Liver (tissue), 9 donors: ENCODE measurements around the gene NRG2. TPM values are rescaled to one million over a fixed set of nuclear protein-coding genes. Genes with fewer than 3 reads are reported as not detected.

ENCODE experiments used
- DNase-seq: peaks from one replicate; pipeline ENCODE4 v3.0.0-alpha.2; 2017; ENCODE audit warnings: low spot score
- H3K27ac ChIP-seq, 2 donors: one replicate each; pipeline ENCODE4 v1.7.0; 2013; ENCODE audit warnings: inconsistent platforms in 2 of 2, low read length in 2 of 2, control low read depth in 1 of 2, low read depth in 1 of 2, mild to moderate bottlenecking in 1 of 2
- H3K27me3 ChIP-seq, 4 donors: one replicate each; pipeline versions ENCODE4 v1.6.1 to v1.7.0; 2013; ENCODE audit warnings: low read length in 3 of 4, inconsistent platforms in 1 of 4, mild to moderate bottlenecking in 1 of 4, moderate library complexity in 1 of 4; ENCODE audit not compliant: control insufficient read depth in 4 of 4, insufficient read depth in 4 of 4
- H3K36me3 ChIP-seq, 4 donors: one replicate each; pipeline versions ENCODE4 v1.6.1 to v1.7.0; 2013; ENCODE audit warnings: low read length in 3 of 4, mild to moderate bottlenecking in 3 of 4, low read depth in 1 of 4, moderate library complexity in 1 of 4; ENCODE audit not compliant: control insufficient read depth in 4 of 4, insufficient read depth in 3 of 4
- H3K4me1 ChIP-seq, 4 donors: one replicate each; pipeline versions ENCODE4 v1.6.1 to v1.7.0; 2013; ENCODE audit warnings: low read length in 3 of 4, mild to moderate bottlenecking in 3 of 4, moderate library complexity in 1 of 4; ENCODE audit not compliant: control insufficient read depth in 4 of 4, insufficient read depth in 4 of 4
- H3K4me3 ChIP-seq, 3 donors: one replicate each; pipeline versions ENCODE4 v1.6.1 to v1.7.0; 2013; ENCODE audit warnings: low read length in 3 of 3, control low read depth in 1 of 3, low read depth in 1 of 3, mild to moderate bottlenecking in 1 of 3
- H3K9ac ChIP-seq, 2 donors: one replicate each; pipeline ENCODE4 v1.7.0; 2013; ENCODE audit warnings: low read length in 2 of 2, mild to moderate bottlenecking in 2 of 2, moderate library complexity in 2 of 2, control low read depth in 1 of 2, low read depth in 1 of 2
- H3K9me3 ChIP-seq, 4 donors: one replicate each; pipeline versions ENCODE4 v1.6.1 to v1.7.0; 2013; ENCODE audit warnings: low read length in 3 of 4; ENCODE audit not compliant: control insufficient read depth in 4 of 4
- ATF3 ChIP-seq: IDR thresholded peaks from 2 replicates; pipeline ENCODE4 v1.6.1; 2016; ENCODE audit warnings: antibody characterized with exemption
- EGR1 ChIP-seq, 2 donors: IDR thresholded peaks; 2 replicates each; pipeline ENCODE4 v1.6.1; 2016 to 2018; ENCODE audit warnings: antibody characterized with exemption in 2 of 2, low read depth in 2 of 2
- FOXA1 ChIP-seq: IDR thresholded peaks from 2 replicates; pipeline ENCODE4 v1.6.1; 2016; ENCODE audit warnings: antibody characterized with exemption
- FOXA2 ChIP-seq: IDR thresholded peaks from 2 replicates; pipeline ENCODE4 v1.6.1; 2016; ENCODE audit warnings: antibody characterized with exemption
- GABPA ChIP-seq, 2 donors: IDR thresholded peaks in 1 of 2; conservative IDR thresholded peaks in 1 of 2; 2 replicates each; pipeline ENCODE4 v1.6.1; 2016; ENCODE audit warnings: antibody characterized with exemption in 2 of 2, mild to moderate bottlenecking in 1 of 2, moderate library complexity in 1 of 2
- HNF4A ChIP-seq, 2 donors: conservative IDR thresholded peaks; 2 replicates each; pipeline ENCODE4 v1.6.1; 2016; ENCODE audit warnings: antibody characterized with exemption in 2 of 2, mild to moderate bottlenecking in 2 of 2
- HNF4G ChIP-seq: IDR thresholded peaks from 2 replicates; pipeline ENCODE4 v1.6.1; 2016; ENCODE audit warnings: antibody characterized with exemption
- NR2F2 ChIP-seq: IDR thresholded peaks from 2 replicates; pipeline ENCODE4 v1.6.1; 2016; ENCODE audit warnings: antibody characterized with exemption
- RAD21 ChIP-seq, 2 donors: IDR thresholded peaks; 2 replicates each; pipeline ENCODE4 v1.6.1; 2016; ENCODE audit warnings: antibody characterized with exemption in 2 of 2, mild to moderate bottlenecking in 2 of 2
- REST ChIP-seq: IDR thresholded peaks from 2 replicates; pipeline ENCODE4 v1.6.1; 2016; ENCODE audit warnings: antibody characterized with exemption, mild to moderate bottlenecking
- RXRA ChIP-seq, 2 donors: IDR thresholded peaks; 2 replicates each; pipeline ENCODE4 v1.6.1; 2017 to 2018; ENCODE audit warnings: antibody characterized with exemption in 2 of 2, mild to moderate bottlenecking in 1 of 2
- TAF1 ChIP-seq: conservative IDR thresholded peaks from 2 replicates; pipeline ENCODE4 v1.6.1; 2016; ENCODE audit warnings: antibody characterized with exemption, mild to moderate bottlenecking
- YY1 ChIP-seq: IDR thresholded peaks from 2 replicates; pipeline ENCODE4 v1.6.1; 2016; ENCODE audit warnings: antibody characterized with exemption, mild to moderate bottlenecking
- WGBS: extraction: QIAGEN DNeasy Blood & Tissue Kit; methylation state at CpG from one replicate; pipeline ENCODE4 v1.1.7; 2013; 5-methylcytosine and 5-hydroxymethylcytosine counted together
- polyA plus RNA-seq, 2 donors: library from polyadenylated mRNA; stranded (reverse) in 1 of 2; unstranded in 1 of 2; fragments of 200-250 nt in 1 of 2; fragments of >200 nt in 1 of 2; fragmentation: Nextera tagmentation in 1 of 2; extraction: Ambion mirVana in 1 of 2; gene quantifications; one replicate each; pipeline versions ENCODE4 v1.2.1 to v1.2.3, GENCODE V29; 2013 to 2015
- total RNA-seq, 2 donors: library from RNA; depleted of rRNA; stranded (reverse); fragments of >200 nt; gene quantifications; one replicate each; pipeline ENCODE4 v1.2.3, GENCODE V29; 2014
- donor health status: healthy.
- donor health status: healthy.
- donor health status: healthy.
- donor health status: healthy.
- donor health status: healthy.

Gene NRG2
- total and polyA plus RNA-seq, 4 donors, result 0.07 to 0.08 TPM; not detected in 2

- H3K27me3 ChIP-seq, result no peaks in the 10 kb centered on the region
- H3K9ac ChIP-seq, result no peak overlapping the region
- H3K9me3 ChIP-seq, result no peaks in the 10 kb centered on the region
- no peak for TF ChIP-seq RAD21 (IDR thresholded peaks at IDR 0.05)
- H3K36me3 ChIP-seq, result no peaks in the 10 kb centered on the region
- DNase-seq, result no peak
- no peaks in the 10 kb centered on the region for H3K4me1 ChIP-seq
- WGBS, result 53% methylated on average over 5 of the region's 5 CpGs
- H3K27ac ChIP-seq, result no peak overlapping the region
- H3K4me3 ChIP-seq, result no peak overlapping the region
Observed at GRCh38 chr5:139955616-139956273, 87.4 kb downstream of the NRG2 start.

GRCh38 chr5:139955053-139955605 is 88.0 kb downstream of the NRG2 start:
- Histone ChIP-seq H3K4me1 (no peaks in the 10 kb centered on the region), H3K4me3 (no peak overlapping the region), H3K9ac (no peak overlapping the region), H3K9me3 (no peaks in the 10 kb centered on the region), H3K27ac (no peak overlapping the region), H3K27me3 (no peaks in the 10 kb centered on the region), H3K36me3 (no peaks in the 10 kb centered on the region)
- no peak for TF ChIP-seq TAF1
- no peak for TF ChIP-seq FOXA2
- no peak for TF ChIP-seq RAD21 (IDR thresholded peaks at IDR 0.05)
- TF ChIP-seq YY1, result no peak
- TF ChIP-seq GABPA (IDR thresholded peaks at IDR 0.05 in 1 of 2, conservative IDR thresholded peaks at IDR 0.05 in 1 of 2), result no peak
- TF ChIP-seq NR2F2, result no peak
- TF ChIP-seq REST, result no peak
- TF ChIP-seq ATF3, result no peak
- no peak for TF ChIP-seq HNF4G
- TF ChIP-seq RXRA (IDR thresholded peaks at IDR 0.05), result no peak
- TF ChIP-seq FOXA1, result no peak
- DNase-seq, result no peak
- 85% methylated on average over 5 of the region's 5 CpGs for WGBS

GRCh38 chr5:139954462-139954861 is 88.6 kb downstream of the NRG2 start:
- H3K27me3 ChIP-seq, result no peaks in the 10 kb centered on the region
- no peak overlapping the region for H3K4me3 ChIP-seq
- no peak overlapping the region for H3K9ac ChIP-seq
- H3K9me3 ChIP-seq, result no peaks in the 10 kb centered on the region
- TF ChIP-seq HNF4A (conservative IDR thresholded peaks at IDR 0.05) (no peak), FOXA1 (no peak), GABPA (IDR thresholded peaks at IDR 0.05 in 1 of 2, conservative IDR thresholded peaks at IDR 0.05 in 1 of 2) (no peak), RAD21 (IDR thresholded peaks at IDR 0.05) (no peak), REST (no peak), HNF4G (no peak), FOXA2 (no peak), RXRA (IDR thresholded peaks at IDR 0.05) (no peak), EGR1 (IDR thresholded peaks at IDR 0.05; ENCODE audit: low read depth in 2 of 2) (no peak), ATF3 (no peak), TAF1 (no peak)
- no peaks in the 10 kb centered on the region for H3K4me1 ChIP-seq
- H3K27ac ChIP-seq, result no peak overlapping the region
- no peak for DNase-seq
- WGBS, result 88% methylated on average over 8 of the region's 8 CpGs
- no peaks in the 10 kb centered on the region for H3K36me3 ChIP-seq
